HG03135 (cell line): ENCODE results near the gene SLC9A9.
A peak's percentile ranks its signal among the peaks of the same experiment; 100 is the strongest.
"Not testable (repeated sequence)": the region's sequence is repeated elsewhere in the genome, so short reads cannot be mapped to it uniquely, and the experiment has no call there.

Experiments
- ATAC-seq: cut with Tn5 transposase; IDR thresholded peaks from one replicate; pipeline ENCODE4 v1.9.1; 2021; ENCODE audit warnings: mild to moderate bottlenecking, moderate library complexity; ENCODE audit not compliant: unreplicated experiment

SLC9A9 gene

DNA sequence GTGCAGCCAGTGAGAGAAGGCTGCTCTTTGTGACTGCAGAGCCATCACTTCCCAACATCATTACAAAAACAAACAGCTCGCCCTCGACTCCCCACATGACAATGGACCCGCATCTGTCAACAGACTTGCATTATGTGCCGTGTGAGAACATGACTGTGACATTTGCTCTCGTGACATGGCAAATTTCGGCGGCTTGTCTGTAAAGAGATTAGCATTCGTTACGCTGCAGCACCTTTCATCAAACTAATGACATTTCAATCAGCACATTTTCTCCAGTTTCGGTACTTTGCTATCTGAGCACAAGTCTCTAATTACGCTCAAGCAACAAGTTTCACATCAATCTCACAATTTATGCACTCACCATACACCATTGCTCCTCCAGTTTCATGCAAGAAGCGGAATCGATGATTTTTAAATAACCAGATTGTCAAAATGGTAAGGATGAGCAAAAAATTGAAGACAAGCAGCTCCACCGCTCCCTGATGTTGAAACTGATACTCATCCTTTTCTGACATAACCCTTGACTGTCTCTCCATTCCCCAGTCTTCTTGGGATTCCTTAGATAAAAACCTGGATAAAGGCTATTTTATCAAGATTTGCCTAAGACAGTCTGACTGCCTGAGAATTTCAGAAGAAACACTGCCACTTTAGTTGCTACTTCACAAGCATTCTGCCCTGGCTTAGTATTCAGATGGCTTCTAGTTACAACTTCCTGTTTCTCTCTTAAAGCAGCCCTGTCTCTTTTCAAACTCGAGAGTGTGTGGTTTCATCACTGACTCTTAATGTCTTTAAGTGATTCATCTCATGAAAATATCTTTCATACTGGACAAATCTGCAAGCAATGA, at the start of gene SLC9A9:
TSS of gene SLC9A9 (minus strand) at position 682 of the 845 bp plus-strand sequence. CDS start at position 536, 146 bp downstream.
- ATAC-seq = peak; percentile 94

DNA sequence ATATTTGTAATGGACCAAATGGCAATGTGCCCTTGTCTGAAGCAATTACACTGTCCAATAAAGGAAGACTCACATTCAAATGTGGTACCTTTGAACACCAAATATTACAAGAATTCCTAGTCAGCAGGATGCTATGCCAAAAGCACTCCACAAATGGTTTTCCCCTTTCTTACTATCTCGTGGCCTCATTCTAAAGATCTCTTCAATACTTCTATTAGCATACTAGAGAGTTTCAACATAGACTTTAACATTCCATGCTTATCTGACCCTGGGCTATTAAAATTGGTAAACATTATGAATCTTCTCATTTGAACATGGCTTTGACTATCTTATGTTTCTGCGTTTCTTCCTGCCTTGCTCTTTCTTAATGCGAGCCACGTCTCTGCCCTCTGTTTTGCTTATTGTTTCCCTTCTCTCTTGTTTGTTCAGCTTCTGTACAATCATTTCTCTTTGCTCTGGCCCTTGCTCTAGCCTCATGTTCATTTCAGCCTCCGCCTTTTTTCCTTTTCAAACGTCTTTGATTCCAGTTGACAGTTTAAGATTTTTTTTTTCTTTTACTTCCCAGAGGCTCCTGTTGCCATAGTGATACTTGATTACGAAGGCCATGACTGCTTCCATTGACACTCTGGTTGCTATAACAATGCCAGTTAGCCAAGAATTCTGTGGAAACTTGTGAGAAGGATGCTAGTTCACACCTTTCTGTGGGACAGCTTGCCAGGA, 49.5 kb upstream of the SLC9A9 start:
- no peak for ATAC-seq

DNA sequence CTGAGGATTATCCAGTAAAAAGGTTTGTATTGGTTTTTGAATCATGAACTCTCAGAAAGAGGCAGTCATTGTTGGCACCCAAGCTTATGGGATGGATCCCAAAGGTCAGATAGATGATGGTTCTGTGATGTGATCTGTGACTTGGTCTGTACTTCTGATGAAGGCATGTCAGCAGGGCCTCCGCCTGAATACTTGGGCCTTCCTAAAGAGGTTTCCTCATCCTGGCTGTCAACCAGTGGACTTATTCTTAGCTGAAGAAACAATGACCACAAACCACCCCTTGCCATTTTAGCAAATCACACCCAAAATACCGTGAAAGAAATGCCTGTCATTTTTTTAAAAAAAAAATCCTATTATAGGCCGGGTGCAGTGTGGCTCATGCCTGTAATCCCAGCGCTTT, 48.2 kb upstream of the SLC9A9 start:
- ATAC-seq = no peak

DNA sequence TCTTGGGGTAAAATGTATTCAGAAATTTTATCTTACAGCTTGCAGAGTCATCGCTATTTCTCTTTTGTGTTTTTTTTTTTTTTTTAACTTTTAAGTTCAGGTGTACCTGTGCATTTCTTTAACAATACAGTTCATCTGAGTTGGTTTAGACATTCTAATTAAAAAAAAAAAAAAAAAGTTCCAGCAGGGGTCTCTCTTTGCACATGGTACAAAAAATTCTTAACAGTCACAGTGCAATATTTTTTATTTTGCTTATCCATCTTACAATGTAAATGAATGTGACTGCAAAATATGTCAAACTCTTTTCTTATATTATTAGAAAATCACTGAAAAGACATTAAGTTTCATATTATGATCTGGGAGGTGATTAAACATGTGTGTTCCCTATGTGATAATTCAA, 47.5 kb upstream of the SLC9A9 start:
- ATAC-seq = no peak

DNA sequence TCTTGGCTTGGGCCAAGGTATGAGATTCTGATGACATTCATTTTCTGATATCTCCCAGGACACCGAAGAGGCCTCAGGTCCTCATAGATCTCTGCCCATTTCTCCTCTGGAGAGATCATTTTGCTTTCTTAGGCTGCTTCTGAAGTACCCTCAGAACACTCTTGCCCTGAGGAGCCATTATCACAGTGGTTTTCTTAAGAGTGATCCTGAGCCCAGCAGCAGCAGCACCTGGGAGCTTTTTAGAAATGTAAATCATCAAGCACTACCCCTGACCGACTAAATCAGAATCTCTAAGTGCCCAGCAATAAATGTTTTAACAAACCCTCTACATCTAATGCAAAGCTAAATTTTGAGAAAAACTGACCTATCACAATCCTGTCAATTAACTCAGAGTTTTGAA, 40.6 kb upstream of the SLC9A9 start:
- ATAC-seq = no peak

DNA sequence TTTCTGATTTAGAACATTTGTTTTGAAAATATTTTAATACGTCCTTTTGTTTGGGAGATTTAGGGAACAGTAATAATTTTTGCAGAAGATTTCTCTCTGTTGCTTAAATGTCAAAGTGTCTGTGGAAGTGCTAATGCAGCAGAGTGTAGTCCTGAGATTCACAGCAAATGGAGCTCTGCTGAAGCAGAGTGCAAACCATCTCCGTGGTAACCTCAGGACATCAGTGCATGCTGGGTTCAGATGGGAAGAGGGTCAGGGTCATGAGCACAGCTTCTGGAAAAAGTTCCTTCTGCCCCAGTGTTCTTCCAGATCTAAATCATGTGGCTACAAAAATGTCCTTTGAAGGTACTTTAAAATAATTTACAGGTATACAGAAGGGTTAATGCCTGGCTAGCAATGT, 39.9 kb upstream of the SLC9A9 start:
- no peak for ATAC-seq

DNA sequence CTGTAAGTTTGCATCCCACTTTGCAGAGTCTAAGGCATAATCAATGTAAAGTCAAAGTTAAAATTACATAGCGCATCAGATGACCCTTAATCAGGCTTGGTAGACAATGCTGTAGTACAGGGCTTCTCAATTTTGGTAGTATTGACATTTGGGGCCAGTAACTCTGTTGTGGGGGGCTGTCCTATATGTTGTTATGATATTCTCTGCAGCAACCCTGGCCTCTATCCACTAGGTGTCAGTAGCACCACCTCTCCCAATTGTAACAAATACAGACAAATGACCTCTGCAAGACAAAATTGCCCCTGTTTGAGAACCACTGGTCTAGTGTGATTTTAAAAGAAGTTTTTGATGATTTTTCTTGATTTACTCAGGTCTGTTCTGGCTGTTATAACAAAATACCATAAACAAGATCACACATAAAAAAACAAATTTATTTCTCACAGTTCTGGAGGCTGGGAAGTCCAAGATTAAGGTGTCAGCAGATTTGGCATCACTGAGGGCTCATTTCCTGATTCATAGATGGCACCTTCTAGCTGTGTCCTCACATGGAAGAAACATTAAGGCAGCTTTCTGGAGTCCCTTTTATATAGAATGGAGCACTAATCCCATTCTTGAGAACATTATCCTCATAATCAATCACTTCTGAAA, 37.6 kb upstream of the SLC9A9 start:
- peak; percentile 94 for ATAC-seq

DNA sequence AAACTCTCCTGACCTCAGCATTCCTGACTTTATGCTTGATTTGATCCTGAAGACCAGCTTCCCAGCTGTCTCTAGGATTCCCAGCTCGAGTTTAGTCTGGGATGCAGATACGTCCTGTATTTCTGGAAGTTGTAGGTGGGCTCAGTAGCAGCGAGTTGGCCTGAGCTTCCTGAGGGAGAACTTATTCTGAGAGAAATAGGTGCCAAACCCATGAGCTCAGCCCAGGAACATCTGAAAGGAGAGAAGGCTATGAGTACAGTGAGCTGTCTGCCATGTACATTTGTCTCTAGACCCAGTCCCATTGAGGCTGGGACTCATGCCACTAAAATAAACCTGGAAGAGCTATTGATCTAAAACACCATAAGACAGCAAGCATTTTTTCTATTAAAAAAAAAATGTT, 36.6 kb upstream of the SLC9A9 start:
- ATAC-seq = no peak

DNA sequence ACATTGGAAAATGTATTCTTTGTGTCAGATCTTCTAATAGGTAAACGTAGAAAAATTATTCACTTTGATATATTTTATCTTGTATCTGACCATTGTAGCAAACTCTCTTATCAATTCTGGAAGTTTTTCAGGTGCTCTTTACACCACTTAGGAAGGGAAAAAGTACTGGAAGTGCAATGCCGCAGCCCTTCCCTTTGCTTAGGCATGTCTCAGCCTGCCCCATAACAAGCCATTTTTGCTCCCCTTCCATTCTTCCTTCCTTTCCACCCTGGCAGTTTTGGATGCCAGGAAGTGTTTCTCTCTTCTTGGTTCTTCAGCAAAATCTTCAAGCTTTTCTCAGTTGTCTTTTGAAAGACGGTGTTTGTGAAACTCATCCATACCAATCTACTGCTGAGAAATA, 34.9 kb upstream of the SLC9A9 start:
- ATAC-seq = no peak

DNA sequence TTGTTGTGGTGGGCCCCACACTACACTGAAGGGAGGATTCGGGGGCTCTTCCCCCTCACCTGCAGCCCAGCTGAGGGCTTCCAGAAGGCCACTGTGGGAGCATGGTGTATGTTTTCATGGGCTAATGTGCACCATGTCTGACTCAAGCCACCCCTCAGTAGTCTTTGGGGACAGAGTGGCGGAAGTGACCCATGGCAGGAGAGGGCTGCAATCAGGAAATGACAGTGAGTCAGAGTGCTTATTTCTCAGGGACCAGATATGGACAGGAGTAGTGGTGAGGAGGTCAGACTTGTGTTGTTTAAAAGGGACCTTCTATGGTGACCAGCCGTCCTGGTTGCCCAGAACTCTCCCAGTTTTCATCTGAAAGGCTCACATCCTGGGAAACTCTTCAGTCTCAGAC, 32.8 kb upstream of the SLC9A9 start:
- no peak for ATAC-seq

DNA sequence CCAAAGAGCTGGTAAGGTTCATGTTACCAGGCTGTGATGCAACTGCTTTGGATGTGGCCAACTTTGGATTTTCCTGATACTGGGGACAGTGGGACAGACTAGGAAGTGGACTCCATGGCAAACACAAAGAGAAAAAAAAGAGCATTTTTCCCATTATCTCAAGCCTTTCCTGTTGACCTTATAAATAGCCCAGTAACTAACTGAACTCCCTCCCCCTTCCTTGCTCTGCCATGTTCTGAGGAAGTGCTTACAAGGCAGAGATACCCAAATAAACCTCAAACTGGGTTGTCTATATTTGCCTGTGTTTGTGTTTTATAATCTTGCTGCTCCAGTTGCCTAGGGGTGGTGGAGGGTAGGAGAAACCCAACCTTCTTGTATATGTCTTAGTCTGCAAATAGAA, 27.3 kb upstream of the SLC9A9 start:
- ATAC-seq = no peak

DNA sequence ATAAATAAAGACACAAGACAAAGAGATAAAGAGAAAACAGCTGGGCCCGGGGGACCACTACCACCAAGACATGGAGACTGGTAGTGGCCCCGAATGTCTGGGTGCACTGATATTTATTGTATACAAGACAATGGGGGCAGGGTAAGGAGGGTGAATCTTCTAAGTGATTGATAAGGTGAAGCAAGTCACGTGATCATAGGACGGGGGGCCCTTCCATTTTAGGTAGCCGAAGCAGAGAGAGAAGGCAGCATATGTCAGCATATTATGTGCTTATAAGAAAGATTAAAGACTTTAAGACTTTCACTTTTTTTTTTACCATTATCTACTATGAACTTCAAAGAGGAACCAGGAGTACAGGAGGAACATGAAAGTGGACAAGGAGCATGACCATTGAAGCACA, 25.3 kb upstream of the SLC9A9 start:
- ATAC-seq = not testable (repeated sequence)

DNA sequence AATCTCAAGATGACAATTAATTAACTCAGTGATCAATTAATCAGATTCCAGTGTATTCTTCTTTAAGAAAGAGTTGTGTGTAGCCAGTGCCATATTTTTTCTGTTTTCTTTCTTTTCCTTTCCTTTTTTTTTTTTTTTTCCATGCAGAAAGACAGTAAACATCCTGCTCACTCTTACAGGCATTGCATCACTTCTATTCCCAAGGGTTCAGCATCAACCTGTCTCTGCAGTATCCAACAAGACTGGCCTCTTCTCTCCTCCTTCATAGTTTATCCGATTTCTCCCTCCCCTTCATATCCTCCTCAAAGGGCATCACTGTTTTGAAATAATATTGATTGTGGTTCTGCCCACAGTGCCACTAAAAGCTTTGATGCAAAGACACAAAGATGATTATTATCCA, 17.0 kb upstream of the SLC9A9 start:
- no peak for ATAC-seq

DNA sequence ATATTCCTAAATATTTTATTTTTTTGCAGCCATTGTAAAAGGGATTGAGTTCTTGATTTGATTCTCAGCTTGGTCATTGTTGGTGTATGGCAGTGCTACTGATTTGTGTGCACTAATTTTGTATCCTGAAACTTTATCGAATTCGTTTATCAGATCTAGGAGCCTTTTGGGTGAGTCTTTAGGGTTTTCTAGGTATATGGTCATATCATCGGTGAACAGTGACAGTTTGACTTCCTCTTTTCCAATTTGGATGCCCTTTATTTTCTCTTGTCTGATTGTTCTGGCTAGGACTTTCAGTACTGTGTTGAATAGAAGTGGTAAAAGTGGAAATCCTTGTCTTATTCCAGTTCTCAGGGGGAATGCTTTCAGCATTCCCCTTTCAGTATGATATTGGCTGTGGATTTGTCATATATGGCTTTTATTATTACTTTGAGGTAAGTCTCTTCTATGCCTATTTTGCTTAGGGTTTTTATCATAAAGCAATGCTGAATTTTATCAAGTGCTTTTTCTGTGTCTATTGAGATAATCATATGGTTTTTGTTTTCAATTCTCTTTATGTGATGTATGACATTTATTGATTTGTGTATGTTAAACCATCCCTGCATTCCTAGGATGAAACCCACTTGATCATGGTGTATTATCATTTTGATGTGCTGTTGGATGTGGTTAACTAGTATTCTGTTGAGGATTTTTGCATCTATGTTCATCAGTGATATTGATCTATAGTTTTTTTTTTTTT, 11.4 kb upstream of the SLC9A9 start:
- ATAC-seq = no peak

DNA sequence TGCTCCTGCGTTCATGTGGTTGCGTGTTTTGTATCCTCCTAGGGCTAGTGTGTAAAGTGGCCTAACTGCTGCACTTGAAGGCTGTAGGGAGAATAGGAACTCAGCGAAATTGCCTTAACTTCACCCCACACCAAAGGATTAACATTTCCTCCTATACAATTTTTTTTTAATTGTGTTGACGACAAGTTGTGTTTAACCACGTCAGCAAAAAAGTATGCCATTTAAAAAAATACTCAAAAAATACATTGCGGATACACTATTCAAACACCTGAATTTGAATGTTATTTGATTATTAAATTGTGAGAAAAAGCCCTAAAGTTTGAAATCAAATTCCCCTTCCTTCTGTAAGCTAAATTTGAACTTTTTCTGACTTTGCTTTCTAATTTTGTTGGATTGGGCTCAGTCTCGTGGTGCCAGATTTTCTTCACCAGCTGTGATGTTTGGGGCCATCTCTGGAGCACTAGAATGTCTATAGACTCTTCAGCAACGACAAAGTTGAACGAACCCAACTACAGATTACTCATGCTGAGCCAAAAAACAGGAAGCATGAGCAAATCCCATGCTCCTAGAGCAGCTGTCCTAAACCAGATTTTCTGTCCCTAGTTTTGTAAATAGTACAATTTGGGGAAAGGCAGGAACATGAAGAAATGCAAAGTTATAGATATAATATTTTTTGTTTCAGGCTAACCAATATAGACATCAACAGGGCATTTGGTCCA, 8.1 kb upstream of the SLC9A9 start:
- no peak for ATAC-seq

DNA sequence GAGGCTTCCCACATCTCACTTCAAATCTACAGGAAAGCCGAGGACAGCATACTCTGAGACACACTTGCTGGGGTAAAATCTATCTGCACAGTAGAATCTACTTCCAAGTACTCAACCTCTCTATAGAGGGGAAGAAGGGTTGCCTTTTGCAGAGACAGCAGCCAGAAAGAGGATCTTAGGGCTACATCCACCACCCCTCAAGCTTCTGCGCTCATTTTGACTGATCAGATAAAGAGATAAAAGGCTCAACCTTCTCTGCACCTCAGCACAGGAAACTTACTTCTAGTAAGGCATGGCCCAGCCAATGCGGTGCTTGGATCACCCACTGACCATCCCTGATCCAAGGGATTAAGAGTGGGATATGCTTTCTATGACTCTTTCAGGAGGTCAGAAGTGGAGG, 6.9 kb upstream of the SLC9A9 start:
- no peak for ATAC-seq

DNA sequence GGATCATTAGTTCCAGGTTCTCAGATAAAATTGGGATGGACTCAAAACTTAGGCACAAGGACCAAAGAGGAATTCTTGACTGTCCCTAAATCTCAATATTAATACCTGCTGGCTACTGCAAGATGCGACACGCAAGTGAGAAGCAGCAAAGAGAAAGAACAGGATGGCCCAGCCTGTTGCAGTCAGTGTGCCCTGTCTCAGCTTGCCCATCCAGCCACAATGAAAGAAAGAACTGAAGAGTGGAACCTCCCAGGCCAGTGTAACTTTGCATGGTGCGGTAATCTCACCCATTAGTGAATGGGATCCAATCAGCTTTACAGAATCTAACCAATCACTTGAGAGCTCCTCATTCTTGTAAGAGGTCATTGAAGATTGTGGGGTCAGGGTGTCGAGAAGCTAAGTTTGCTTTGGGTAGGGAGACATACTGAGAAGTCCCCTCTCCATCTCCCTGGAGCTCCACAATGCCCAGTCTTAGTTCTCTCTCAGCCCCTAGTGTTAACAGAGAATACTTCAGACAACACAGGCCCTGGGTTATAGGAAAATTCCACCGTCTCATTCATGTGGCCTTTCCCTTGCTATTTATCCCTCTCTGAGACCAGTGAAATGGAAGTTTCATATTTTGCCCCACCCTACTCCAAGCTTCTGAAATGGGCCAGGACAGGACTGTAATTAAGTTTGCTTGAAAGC, 3.2 kb upstream of the SLC9A9 start:
- no peak for ATAC-seq

DNA sequence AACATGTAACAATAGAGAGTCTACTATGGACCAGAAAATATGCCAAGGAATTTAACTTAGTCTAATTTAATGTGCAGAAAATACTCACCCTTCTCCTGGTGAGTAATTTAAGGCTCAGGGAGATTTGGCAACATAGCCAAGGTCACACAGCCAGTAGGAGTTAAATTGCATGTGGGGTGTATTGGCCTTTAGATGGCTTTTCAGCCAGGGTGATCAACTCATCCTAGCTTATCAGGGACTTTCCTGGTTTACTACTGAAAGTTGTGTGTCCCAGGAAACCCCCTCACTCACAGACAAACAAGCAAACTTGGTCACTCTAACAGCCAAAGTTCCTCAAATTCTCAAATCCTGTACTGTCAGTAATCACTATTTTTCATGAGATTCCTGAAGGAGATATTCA, 2.6 kb upstream of the SLC9A9 start:
- no peak for ATAC-seq

DNA sequence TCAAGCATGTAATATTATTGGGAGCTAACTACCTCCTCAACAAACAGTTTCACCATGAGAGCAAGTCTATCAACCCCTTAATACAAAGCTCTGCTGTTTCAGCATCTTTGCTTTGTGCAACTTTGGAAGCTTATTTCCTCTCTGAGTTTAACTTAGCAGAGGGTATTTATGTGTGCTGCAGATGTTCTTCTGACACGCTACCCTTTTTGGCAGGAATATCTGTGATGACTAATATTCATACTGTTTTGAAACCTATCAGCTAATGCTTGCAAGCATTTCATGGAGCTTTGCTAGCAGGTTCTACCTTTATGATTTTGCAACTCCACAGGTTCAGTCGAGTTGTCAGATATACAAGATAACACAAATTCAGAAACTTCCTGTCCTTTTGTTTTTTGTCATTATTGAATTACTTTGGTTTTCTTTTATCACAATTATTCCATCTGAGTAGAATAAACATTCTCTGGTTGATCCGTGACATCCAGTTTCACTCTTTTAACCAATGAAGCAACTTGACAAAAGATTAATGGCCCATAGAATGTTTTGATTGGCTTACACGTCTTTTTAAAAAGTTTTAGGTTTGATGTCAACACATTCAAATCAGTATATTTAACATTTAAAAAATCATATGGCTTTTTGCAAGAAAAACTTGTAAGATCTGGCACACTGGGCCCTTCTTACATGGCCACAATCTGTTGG, 1.7 kb upstream of the SLC9A9 start:
- ATAC-seq = no peak
